DND-41 (cell line): ENCODE data around the gene KHDRBS2.
"Not testable (repeated sequence)": the region's sequence is repeated elsewhere in the genome, so short reads cannot be mapped to it uniquely, and the experiment has no call there.

Source experiments
- ATAC-seq: fragments of 200-7000 bp; cut with Tn5 transposase; 3 replicates; pipeline ENCODE4 v1.9.1; 2021; ENCODE audit warnings: low read depth; ENCODE audit not compliant: insufficient read depth
- DNase-seq: peaks from one replicate; pipeline ENCODE4 v3.0.0-alpha.2; 2020
- H2AFZ ChIP-seq: 2 replicates; pipeline ENCODE4 v1.6.0; 2012; ENCODE audit warnings: low read depth, low read length
- H3K27ac ChIP-seq: 2 replicates; pipeline ENCODE4 v1.5.1; 2012; ENCODE audit warnings: low read length, inconsistent platforms
- H3K27me3 ChIP-seq: fragments of 200-600 bp; sonication (generic); 2 replicates; pipeline ENCODE4 v1.6.0; 2012; ENCODE audit warnings: low read length, mild to moderate bottlenecking, inconsistent platforms; ENCODE audit not compliant: insufficient read depth, poor library complexity
- H3K36me3 ChIP-seq: 2 replicates; pipeline ENCODE4 v1.5.1; 2012; ENCODE audit warnings: low read length, inconsistent platforms; ENCODE audit not compliant: insufficient read depth
- H3K4me1 ChIP-seq: 2 replicates; pipeline ENCODE4 v1.5.1; 2012; ENCODE audit warnings: mild to moderate bottlenecking, low read length; ENCODE audit not compliant: insufficient read depth
- H3K4me2 ChIP-seq: 2 replicates; pipeline ENCODE4 v1.6.0; 2012; ENCODE audit warnings: mild to moderate bottlenecking, moderate library complexity, low read length, inconsistent platforms; ENCODE audit not compliant: insufficient read depth
- H3K4me3 ChIP-seq, 2 experiments: fragments of 200-600 bp in 1 of 2; shearing (Covaris generic) in 1 of 2; 2 replicates each; pipeline ENCODE4 v1.5.1; 2012 to 2016; ENCODE audit warnings: inconsistent platforms in 2 of 2, low read length in 2 of 2, mild to moderate bottlenecking in 2 of 2, low read depth in 1 of 2, moderate library complexity in 1 of 2
- H3K79me2 ChIP-seq: 2 replicates; pipeline ENCODE4 v1.6.0; 2012; ENCODE audit warnings: low read length, inconsistent platforms; ENCODE audit not compliant: insufficient read depth
- H3K9ac ChIP-seq: 2 replicates; pipeline ENCODE4 v1.6.0; 2012; ENCODE audit warnings: low read depth, mild to moderate bottlenecking, inconsistent platforms, low read length, moderate library complexity
- H3K9me3 ChIP-seq: 2 replicates; pipeline ENCODE4 v1.5.1; 2012; ENCODE audit warnings: low read length, moderate library complexity, mild to moderate bottlenecking, inconsistent platforms; ENCODE audit not compliant: insufficient read depth, severe bottlenecking
- H4K20me1 ChIP-seq: 2 replicates; pipeline ENCODE4 v1.6.0; 2012; ENCODE audit warnings: low read length; ENCODE audit not compliant: insufficient read depth
- CTCF ChIP-seq: IDR thresholded peaks from 2 replicates; pipeline ENCODE4 v1.5.1; 2012; ENCODE audit warnings: borderline replicate concordance, low read length, moderate library complexity, mild to moderate bottlenecking; ENCODE audit not compliant: poor library complexity, severe bottlenecking; ENCODE audit errors: extremely low read depth
- EZH2 ChIP-seq: IDR thresholded peaks from 3 replicates; pipeline ENCODE4 v1.6.1; 2012; ENCODE audit warnings: borderline replicate concordance, low read depth, mild to moderate bottlenecking, moderate library complexity, low read length, inconsistent platforms; ENCODE audit not compliant: severe bottlenecking

The KHDRBS2 gene

GRCh38 chr6:61809004-61809595 lies 476.9 kb downstream of the KHDRBS2 start:
- no peak overlapping the region for H3K9ac ChIP-seq
- TF ChIP-seq CTCF: peak; percentile 54
- no peak for TF ChIP-seq EZH2
- no peaks in the 10 kb centered on the region for H3K36me3 ChIP-seq
- H3K4me3 ChIP-seq: no peak overlapping the region
- H4K20me1 ChIP-seq: no peaks in the 10 kb centered on the region
- no peaks in the 10 kb centered on the region for H3K79me2 ChIP-seq
- DNase-seq (no peak), ATAC-seq (no peak; the same call in 2 of the 3 replicates)
- no peaks in the 10 kb centered on the region for H3K4me1 ChIP-seq
- no peaks in the 10 kb centered on the region for H3K27me3 ChIP-seq
- no peaks in the 10 kb centered on the region for H3K9me3 ChIP-seq
- no peak overlapping the region for H3K27ac ChIP-seq
- no peak overlapping the region for H2AFZ ChIP-seq
- H3K4me2 ChIP-seq: no peak overlapping the region

DNA sequence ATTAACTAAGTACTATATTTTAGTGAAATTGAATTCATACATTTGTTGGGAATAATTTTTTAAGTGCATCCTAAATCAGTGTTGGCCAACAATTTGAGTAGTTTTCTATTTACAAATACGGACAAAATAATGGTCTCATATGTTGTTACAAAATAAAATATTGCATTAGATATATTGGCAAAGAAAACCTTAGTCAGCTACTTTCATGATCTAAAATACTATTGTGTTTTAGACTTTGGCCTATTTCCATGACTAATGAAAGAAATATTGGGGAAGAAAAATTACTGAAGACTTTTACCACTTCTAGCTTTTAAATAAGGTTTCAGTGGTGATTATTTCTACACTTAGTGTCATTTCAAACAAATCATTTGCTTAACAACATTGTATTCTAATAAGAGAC lies 498.0 kb downstream of the KHDRBS2 start:
- no peak for ATAC-seq

DNA sequence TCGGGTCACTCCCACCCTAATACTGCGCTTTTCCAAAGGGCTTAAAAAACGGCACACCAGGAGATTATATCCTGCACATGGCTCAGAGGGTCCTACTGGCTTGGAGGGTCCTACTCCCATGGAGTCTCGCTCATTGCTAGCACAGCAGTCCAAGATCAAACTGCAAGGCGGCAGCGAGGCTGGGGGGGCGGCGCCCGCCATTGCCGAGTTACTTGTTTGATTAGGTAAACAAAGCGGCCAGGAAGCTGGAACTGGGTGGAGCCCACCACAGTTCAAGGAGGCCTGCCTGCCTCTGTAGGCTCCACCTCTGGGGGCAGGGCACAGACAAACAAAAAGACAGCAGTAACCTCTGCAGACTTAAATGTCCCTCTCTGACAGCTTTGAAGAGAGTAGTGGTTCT lies 516.6 kb downstream of the KHDRBS2 start:
- DNase-seq, H3K79me2 ChIP-seq, H4K20me1 ChIP-seq, H3K4me3 ChIP-seq, H3K27ac ChIP-seq, H3K4me1 ChIP-seq, H3K9ac ChIP-seq, H3K9me3 ChIP-seq, ATAC-seq, H3K36me3 ChIP-seq, H3K4me2 ChIP-seq, H3K27me3 ChIP-seq, H2AFZ ChIP-seq: not testable (repeated sequence)

More for the DNA sequence above, 498.0 kb downstream of the KHDRBS2 start:
- no peak overlapping the region for H2AFZ ChIP-seq
- no peak overlapping the region for H3K27ac ChIP-seq
- no peak for TF ChIP-seq CTCF
- H3K4me2 ChIP-seq: no peak overlapping the region
- H3K4me3 ChIP-seq: no peak overlapping the region
- no peaks in the 10 kb centered on the region for H4K20me1 ChIP-seq
- H3K79me2 ChIP-seq: no peaks in the 10 kb centered on the region
- DNase-seq: no peak
- no peak overlapping the region for H3K9ac ChIP-seq
- no peaks in the 10 kb centered on the region for H3K36me3 ChIP-seq
- H3K9me3 ChIP-seq: no peaks in the 10 kb centered on the region
- no peaks in the 10 kb centered on the region for H3K27me3 ChIP-seq
- no peaks in the 10 kb centered on the region for H3K4me1 ChIP-seq

GRCh38 chr6:61755739-61756138 lies 530.3 kb downstream of the KHDRBS2 start:
- ATAC-seq (no peak), DNase-seq (no peak)
- no peaks in the 10 kb centered on the region for H3K27me3 ChIP-seq
- no peaks in the 10 kb centered on the region for H3K79me2 ChIP-seq
- H2AFZ ChIP-seq: no peak overlapping the region
- no peak overlapping the region for H3K27ac ChIP-seq
- H4K20me1 ChIP-seq: no peaks in the 10 kb centered on the region
- no peak for TF ChIP-seq EZH2
- no peak for TF ChIP-seq CTCF
- H3K9me3 ChIP-seq: no peaks in the 10 kb centered on the region
- H3K4me2 ChIP-seq: no peak overlapping the region
- no peak overlapping the region for H3K4me3 ChIP-seq
- H3K9ac ChIP-seq: no peak overlapping the region
- H3K4me1 ChIP-seq: no peaks in the 10 kb centered on the region
- no peaks in the 10 kb centered on the region for H3K36me3 ChIP-seq
